Fibroblast of mammary gland (primary cell): ENCODE measurements around the gene PHF21B.

ENCODE experiments used
- DNase-seq: peaks from one replicate; pipeline ENCODE4 v3.0.0-alpha.2; 2010; ENCODE audit warnings: low read depth
- H3K4me3 ChIP-seq: 2 replicates; pipeline ENCODE4 v1.5.1; 2011; ENCODE audit warnings: low read depth, mild to moderate bottlenecking, low read length, moderate library complexity; ENCODE audit not compliant: control insufficient read depth
- TF ChIP-seq, protein P1 (sequence below): conservative IDR thresholded peaks from 2 replicates; pipeline ENCODE4 v1.5.1; 2011; ENCODE audit warnings: low read depth, low read length, inconsistent platforms; ENCODE audit not compliant: control insufficient read depth, insufficient read depth

PHF21B gene

DNA sequence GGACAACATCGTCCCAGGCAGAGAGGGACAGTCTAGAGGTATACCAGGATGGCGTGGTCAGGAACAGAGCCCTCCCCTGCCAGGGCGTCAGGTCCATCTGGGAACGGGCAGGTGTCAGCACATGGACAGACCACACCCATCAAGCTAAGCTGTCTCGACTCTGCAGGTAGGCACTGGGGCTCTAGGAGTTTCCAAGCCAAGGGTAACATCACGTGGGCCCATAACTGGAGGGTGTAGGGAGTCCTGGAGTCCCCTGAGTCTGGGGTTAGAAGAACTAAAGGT lies 75.4 kb downstream of the PHF21B start:
- H3K4me3 ChIP-seq: no peak overlapping the region
- TF ChIP-seq, protein P1, sequence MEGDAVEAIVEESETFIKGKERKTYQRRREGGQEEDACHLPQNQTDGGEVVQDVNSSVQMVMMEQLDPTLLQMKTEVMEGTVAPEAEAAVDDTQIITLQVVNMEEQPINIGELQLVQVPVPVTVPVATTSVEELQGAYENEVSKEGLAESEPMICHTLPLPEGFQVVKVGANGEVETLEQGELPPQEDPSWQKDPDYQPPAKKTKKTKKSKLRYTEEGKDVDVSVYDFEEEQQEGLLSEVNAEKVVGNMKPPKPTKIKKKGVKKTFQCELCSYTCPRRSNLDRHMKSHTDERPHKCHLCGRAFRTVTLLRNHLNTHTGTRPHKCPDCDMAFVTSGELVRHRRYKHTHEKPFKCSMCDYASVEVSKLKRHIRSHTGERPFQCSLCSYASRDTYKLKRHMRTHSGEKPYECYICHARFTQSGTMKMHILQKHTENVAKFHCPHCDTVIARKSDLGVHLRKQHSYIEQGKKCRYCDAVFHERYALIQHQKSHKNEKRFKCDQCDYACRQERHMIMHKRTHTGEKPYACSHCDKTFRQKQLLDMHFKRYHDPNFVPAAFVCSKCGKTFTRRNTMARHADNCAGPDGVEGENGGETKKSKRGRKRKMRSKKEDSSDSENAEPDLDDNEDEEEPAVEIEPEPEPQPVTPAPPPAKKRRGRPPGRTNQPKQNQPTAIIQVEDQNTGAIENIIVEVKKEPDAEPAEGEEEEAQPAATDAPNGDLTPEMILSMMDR: no peak
- DNase-seq: no peak

DNA sequence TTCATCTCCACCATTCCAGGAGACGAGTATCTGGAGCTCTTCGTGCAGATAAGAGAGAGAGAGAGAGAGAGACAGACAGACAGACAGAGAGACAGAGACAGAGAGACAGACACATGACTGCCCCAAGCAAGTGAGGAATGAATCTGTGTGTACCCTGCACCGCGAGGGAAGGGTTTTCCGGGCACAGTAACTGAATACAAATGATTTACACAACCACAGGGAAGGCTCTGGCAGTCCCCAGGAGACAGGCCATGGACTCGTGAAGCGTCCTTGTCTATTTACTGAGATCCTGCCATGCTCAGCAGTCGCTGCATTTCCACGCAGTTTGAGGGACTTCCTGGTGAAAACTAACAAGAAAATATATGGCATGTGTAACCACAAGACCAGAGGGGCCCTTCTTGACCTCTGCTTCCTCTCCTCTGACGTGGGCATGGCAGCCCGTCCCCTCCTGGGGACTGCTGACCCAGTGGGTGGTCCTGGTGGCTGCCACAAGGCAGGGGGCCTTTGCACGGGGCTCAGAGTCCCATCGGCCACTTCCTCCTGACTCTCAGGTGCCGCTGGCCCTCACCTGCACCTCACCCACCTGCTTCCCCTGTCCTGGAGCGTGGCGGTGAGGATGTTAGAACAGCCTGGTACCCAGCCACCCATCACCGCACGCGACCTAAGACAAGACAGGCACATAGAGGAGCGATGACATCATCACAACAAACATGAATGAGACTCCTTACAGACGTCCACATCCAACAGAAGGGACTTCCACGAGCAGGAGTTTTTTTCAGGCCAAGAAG lies 75.9 kb downstream of the PHF21B start:
- H3K4me3 ChIP-seq: no peak overlapping the region
- TF ChIP-seq, protein P1: no peak
- no peak for DNase-seq

DNA sequence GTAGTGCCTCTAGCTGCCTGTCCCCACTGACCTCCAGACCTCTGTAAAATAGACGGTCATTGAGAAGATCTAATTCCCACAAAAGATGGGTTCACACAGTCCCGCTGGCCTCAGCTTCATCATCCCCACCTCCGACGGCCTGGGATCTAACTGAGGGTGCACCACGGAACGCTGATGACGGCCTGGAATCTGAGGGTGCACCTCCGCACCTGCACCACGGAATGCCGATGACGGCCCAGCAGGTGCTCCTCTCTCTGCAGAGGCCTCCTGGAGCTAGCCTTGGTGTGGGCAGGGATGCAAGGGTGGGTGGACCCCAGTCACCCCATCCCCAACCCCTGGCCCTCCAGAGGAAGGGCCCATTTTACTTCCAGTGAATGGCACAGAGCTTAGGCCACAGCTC lies 77.3 kb downstream of the PHF21B start:
- TF ChIP-seq, protein P1: no peak
- no peak for DNase-seq
- no peak overlapping the region for H3K4me3 ChIP-seq

DNA sequence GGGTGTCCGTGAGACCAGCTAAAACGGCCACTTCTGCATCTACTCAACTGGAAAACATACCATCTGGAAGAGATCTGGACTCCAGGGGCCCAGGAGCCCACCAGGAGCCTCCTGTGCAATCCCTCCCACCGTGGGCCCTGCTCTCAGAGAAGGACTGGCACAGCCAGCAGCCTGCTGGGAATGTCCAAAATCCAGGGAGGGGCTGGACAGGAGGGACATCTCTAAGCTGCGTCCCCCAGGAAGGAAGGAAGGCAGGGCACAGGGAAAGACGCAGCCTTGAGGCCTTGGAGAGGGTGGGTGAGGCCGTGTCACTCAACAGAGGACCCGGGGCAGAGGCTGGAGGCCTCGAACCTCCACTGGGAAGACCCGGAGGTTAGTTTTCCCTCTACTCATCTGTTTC lies 78.0 kb downstream of the PHF21B start:
- no peak for DNase-seq
- TF ChIP-seq, protein P1: no peak
- no peak overlapping the region for H3K4me3 ChIP-seq

DNA sequence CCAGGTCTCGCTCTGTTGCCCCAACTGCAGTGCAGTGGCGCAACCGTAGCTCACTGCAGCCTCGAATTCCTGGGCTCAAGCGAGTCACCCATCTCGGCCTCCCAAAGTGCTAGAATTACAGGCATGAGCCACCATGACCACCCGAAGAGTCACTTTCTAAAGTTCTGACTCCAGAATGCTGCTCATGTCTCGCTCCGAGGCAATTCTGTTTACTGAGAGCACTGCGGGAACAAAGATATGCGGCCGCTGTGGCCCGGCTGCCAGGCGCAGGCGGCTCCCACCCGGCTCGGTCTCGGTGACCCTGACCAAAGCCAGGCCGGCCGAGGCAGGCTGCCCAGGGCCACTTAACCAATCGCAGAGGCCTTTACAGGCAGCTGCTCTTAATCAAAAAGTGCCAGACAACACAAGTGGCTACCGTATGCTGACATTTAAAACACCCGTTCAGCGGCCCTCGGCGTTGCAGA lies 78.7 kb downstream of the PHF21B start:
- DNase-seq: peak; percentile 0
- H3K4me3 ChIP-seq: no peak overlapping the region
- TF ChIP-seq, protein P1: no peak

DNA sequence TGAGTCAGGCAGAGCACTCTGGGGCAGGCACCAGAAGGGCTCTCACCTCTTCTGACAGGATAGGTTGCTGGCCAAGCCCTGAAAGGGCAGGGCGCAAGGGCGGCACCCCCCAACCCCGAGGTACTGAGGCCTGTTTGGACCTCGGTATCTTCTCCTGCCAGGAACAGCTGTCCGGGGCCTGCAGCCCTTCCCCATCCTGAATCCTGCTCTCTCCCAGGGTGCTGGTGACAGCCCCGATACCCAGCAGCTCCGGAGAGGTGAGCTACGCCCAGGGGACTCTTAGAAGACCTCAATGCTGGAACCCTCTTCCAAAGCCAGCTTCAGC lies 79.1 kb downstream of the PHF21B start:
- TF ChIP-seq, protein P1: no peak
- H3K4me3 ChIP-seq: no peak overlapping the region
- no peak for DNase-seq

DNA sequence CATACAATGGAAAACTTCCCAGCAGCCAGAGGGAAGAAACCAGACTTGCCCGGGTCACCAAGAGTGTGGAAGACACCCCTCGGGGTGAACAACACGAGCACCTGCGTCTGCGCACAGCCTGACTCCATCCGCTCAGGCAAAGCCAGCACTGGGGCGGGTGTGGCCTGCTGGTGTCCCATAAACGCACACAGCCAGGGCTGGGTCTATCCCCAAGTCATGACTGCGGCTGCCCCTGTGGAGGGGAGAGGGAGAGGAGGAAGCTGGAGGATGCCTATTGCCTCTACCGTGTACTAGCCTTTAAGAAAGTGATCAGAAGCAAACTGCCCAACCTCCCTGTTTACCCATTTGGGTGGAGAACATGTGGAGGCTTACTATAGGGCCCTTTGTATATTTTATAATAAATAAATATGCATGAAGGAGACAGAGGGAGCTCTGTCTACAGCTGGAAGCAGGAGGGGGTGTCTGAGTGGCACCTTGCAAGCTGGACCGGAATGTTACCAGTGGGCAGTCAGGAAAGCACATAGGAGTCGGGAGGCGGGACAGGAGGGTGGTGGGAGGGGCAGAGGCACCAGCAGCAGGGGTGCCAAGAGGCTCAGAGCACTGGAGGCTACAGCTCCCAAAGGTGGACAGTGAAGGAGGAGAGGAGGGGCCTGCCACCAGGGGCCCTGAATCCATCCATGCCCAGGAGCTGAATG lies 79.6 kb downstream of the PHF21B start:
- DNase-seq: no peak
- TF ChIP-seq, protein P1: no peak
- H3K4me3 ChIP-seq: no peak overlapping the region
